PC-3 (cell line): ENCODE measurements around the gene CELF5. TPM values are rescaled to one million over a fixed set of nuclear protein-coding genes. Genes with fewer than 3 reads are reported as not detected.
A peak's percentile ranks its signal among the peaks of the same experiment; 100 is the strongest.

Source experiments
- ATAC-seq: fragments of 200-7000 bp; cut with Tn5 transposase; 2 replicates; pipeline ENCODE4 v1.9.1; 2020; ENCODE audit warnings: mild to moderate bottlenecking, moderate library complexity
- BruUV-seq: library from RNA; stranded (reverse); fragments of 400-500 nt; replicated peaks from 2 replicates; lab custom pipeline; 2021; lab: Mats Ljungman, UMichigan
- CTCF ChIA-PET: fragments of 300-600 bp; sonication (Branson Sonifier 250); formaldehyde crosslinking; loops from one replicate; lab custom pipeline; 2022; ENCODE audit warnings: antibody characterized with exemption; lab: Charles Lee
- POLR2A ChIA-PET: fragments of 300-600 bp; sonication (Branson Sonifier 250); formaldehyde crosslinking; loops from one replicate; lab custom pipeline; 2022; ENCODE audit warnings: antibody characterized with exemption; ENCODE audit not compliant: unreplicated experiment; lab: Charles Lee
- DNase-seq: peaks from one replicate; pipeline ENCODE4 v3.0.0-alpha.2; 2015
- H2AFZ ChIP-seq: fragments of 300-600 bp; sonication (generic); 2 replicates; pipeline ENCODE4 v1.6.0; 2016; ENCODE audit warnings: antibody characterized with exemption, low read length
- H3F3A ChIP-seq: fragments of 300-600 bp; sonication (generic); one replicate; pipeline ENCODE4 v1.6.0; 2017; ENCODE audit warnings: antibody characterized with exemption, low read length, control low read depth, mild to moderate bottlenecking; ENCODE audit not compliant: unreplicated experiment
- H3K27ac ChIP-seq: fragments of 300-600 bp; sonication (generic); 2 replicates; pipeline ENCODE4 v1.5.1; 2016; ENCODE audit warnings: mild to moderate bottlenecking, low read length
- H3K27me3 ChIP-seq: fragments of 300-600 bp; sonication (generic); 2 replicates; pipeline ENCODE4 v1.6.1; 2016; ENCODE audit warnings: low read length, mixed read lengths
- H3K36me3 ChIP-seq: fragments of 300-600 bp; sonication (generic); 2 replicates; pipeline ENCODE4 v1.6.1; 2016; ENCODE audit warnings: low read depth, mixed run types, low read length, mixed read lengths
- H3K4me1 ChIP-seq: fragments of 300-600 bp; sonication (generic); 2 replicates; pipeline ENCODE4 v1.5.1; 2016; ENCODE audit warnings: low read length; ENCODE audit not compliant: insufficient read depth
- H3K4me2 ChIP-seq: fragments of 300-600 bp; sonication (generic); 2 replicates; pipeline ENCODE4 v1.6.0; 2016; ENCODE audit warnings: low read length
- H3K4me3 ChIP-seq: fragments of 300-600 bp; sonication (generic); 2 replicates; pipeline ENCODE4 v1.5.1; 2016; ENCODE audit warnings: mild to moderate bottlenecking, low read length, mixed read lengths
- H3K79me2 ChIP-seq: fragments of 300-600 bp; sonication (generic); 2 replicates; pipeline ENCODE4 v1.6.1; 2017; ENCODE audit warnings: low read length, mixed read lengths
- H3K9ac ChIP-seq: fragments of 300-600 bp; sonication (generic); 2 replicates; pipeline ENCODE4 v1.6.0; 2016; ENCODE audit warnings: mild to moderate bottlenecking, low read length
- H3K9me2 ChIP-seq: fragments of 300-600 bp; sonication (generic); replicated peaks from 2 replicates; pipeline ENCODE4 v1.6.1; 2016; ENCODE audit warnings: mixed run types, low read length, mixed read lengths
- H3K9me3 ChIP-seq: fragments of 300-600 bp; sonication (generic); 2 replicates; pipeline ENCODE4 v1.6.1; 2016; ENCODE audit warnings: low read length, mixed read lengths
- H4K20me1 ChIP-seq: fragments of 300-600 bp; sonication (generic); 2 replicates; pipeline ENCODE4 v1.6.1; 2016; ENCODE audit warnings: low read length, mixed read lengths
- EZH2 ChIP-seq: fragments of 300-600 bp; sonication (generic); IDR thresholded peaks from one replicate; pipeline ENCODE4 v1.6.1; 2017; ENCODE audit warnings: antibody characterized with exemption, mild to moderate bottlenecking, low read length; ENCODE audit not compliant: unreplicated experiment
- EZH2phosphoT487 ChIP-seq: fragments of 300-600 bp; sonication (generic); IDR thresholded peaks from 2 replicates; pipeline ENCODE4 v1.6.1; 2018; ENCODE audit warnings: mild to moderate bottlenecking, antibody characterized with exemption, low read length, borderline replicate concordance
- intact Hi-C: fragments of 100-400 bp; cut with micrococcal nuclease; formaldehyde crosslinking; loops from 2 replicates; pipeline ENCODE4 v1.9.0; 2023
- total RNA-seq: library from RNA; depleted of rRNA; stranded (reverse); fragments of >200 nt; gene quantifications from 2 replicates; pipeline ENCODE4 v1.2.3, GENCODE V29; 2014
- TF ChIP-seq, protein P1 (sequence below): fragments of 300-600 bp; sonication (generic); conservative IDR thresholded peaks from 2 replicates; pipeline ENCODE4 v1.5.1; 2017; ENCODE audit warnings: antibody characterized with exemption, low read depth, mild to moderate bottlenecking, low read length

Gene CELF5
- total RNA-seq, 1 experiment from 2014 or later, result 0.44 TPM

DNA sequence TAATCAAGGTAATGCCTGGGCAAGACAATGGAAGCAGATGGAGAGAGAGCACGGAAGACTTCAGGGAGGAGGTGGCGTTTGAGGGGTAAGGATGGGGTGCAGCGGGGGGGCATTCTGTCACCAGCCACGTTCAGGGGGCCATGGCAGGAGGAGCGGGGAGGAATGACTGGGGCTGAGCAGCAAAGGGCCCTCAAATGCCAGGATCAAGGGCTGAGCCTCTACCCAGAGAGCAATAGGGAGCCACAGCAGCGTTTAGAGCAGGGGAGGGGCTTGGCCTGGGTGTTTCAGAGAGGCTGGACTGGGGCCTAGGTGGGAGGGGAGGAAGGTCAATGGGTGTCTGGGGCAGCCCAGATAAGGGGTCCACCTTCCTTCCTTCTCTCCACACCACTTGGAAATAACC lies 44.3 kb downstream of the CELF5 start:
- no peak overlapping the region for H3K27ac ChIP-seq
- no peaks in the 10 kb centered on the region for H3K9me3 ChIP-seq
- H3K27me3 ChIP-seq, result peaks cover 10% of the 10 kb centered on the region
- H3F3A ChIP-seq, result no peaks in the 10 kb centered on the region
- ChIA-PET POLR2A (no interaction called here), CTCF (no interaction called here)
- intact Hi-C loops, result no loop called here
- no TSS peak for BruUV-seq
- DNase-seq, result no peak
- H3K79me2 ChIP-seq, result no peaks in the 10 kb centered on the region
- H4K20me1 ChIP-seq, result no peaks in the 10 kb centered on the region
- no peak overlapping the region for H3K9ac ChIP-seq
- H2AFZ ChIP-seq, result no peak overlapping the region
- no peaks in the 10 kb centered on the region for H3K4me1 ChIP-seq
- no peaks in the 10 kb centered on the region for H3K36me3 ChIP-seq
- no peak overlapping the region for H3K4me3 ChIP-seq
- TF ChIP-seq EZH2phosphoT487, result no peak
- no peak for TF ChIP-seq EZH2
- TF ChIP-seq, protein P1, sequence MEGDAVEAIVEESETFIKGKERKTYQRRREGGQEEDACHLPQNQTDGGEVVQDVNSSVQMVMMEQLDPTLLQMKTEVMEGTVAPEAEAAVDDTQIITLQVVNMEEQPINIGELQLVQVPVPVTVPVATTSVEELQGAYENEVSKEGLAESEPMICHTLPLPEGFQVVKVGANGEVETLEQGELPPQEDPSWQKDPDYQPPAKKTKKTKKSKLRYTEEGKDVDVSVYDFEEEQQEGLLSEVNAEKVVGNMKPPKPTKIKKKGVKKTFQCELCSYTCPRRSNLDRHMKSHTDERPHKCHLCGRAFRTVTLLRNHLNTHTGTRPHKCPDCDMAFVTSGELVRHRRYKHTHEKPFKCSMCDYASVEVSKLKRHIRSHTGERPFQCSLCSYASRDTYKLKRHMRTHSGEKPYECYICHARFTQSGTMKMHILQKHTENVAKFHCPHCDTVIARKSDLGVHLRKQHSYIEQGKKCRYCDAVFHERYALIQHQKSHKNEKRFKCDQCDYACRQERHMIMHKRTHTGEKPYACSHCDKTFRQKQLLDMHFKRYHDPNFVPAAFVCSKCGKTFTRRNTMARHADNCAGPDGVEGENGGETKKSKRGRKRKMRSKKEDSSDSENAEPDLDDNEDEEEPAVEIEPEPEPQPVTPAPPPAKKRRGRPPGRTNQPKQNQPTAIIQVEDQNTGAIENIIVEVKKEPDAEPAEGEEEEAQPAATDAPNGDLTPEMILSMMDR, result no peak
- H3K9me2 ChIP-seq, result no peaks in the 10 kb centered on the region
- no peak overlapping the region for H3K4me2 ChIP-seq
- ATAC-seq, result no peak

DNA sequence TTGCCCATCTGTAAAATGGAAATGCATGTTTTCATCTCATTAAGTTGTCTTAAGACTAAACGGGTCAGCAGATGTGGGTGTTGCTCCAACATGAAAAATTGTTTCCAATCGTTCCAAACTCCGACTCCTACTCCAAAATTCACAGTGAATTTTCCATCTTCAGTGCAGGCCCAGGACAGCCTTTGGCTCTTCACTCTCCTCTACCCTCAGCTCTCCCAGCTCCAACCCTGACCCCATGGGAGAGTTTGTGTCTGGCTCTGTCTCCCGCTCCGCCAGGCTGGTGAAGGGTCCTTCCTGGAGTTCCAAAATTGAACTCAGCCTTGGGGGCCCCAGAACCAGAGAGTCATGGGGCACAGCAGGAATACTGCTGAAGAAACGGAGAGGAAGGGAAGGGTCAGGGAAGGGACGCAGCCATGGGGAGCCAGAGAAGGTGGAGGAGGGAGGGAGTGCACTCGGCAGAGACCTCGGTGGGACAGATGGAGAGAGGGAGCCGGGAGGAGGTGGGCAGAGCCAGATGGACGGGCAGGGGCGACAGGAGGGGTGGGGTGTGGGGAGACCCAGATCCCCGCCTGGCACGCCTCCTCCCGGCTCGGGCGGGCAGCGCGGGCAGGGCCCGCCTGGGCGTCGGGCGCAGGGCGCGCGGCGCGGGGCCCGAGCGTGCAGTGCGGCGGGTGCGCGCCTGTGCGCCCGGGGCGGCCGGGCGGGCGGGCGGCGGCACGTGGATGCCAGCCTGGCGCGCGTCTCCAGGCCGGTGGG lies 45.6 kb downstream of the CELF5 start:
- H3K4me3 ChIP-seq, result no peak overlapping the region
- intact Hi-C loops, result no loop called here
- H3K9me3 ChIP-seq, result no peaks in the 10 kb centered on the region
- no peaks in the 10 kb centered on the region for H3F3A ChIP-seq
- H4K20me1 ChIP-seq, result no peaks in the 10 kb centered on the region
- no peaks in the 10 kb centered on the region for H3K9me2 ChIP-seq
- H2AFZ ChIP-seq, result no peak overlapping the region
- H3K79me2 ChIP-seq, result no peaks in the 10 kb centered on the region
- no peak overlapping the region for H3K27ac ChIP-seq
- CTCF ChIA-PET, result no interaction called here
- H3K36me3 ChIP-seq, result no peaks in the 10 kb centered on the region
- TF ChIP-seq EZH2 (no peak), EZH2phosphoT487 (no peak)
- TF ChIP-seq, protein P1, result no peak
- H3K27me3 ChIP-seq, result peaks cover 10% of the 10 kb centered on the region
- POLR2A ChIA-PET, result no interaction called here
- no peak for DNase-seq
- H3K4me1 ChIP-seq, result 0 out of 2 replicates have a peak, but pooled peaks cover 1% of the 10 kb centered on the region
- BruUV-seq, result no TSS peak
- no peak overlapping the region for H3K4me2 ChIP-seq
- H3K9ac ChIP-seq, result no peak overlapping the region
- ATAC-seq, result no peak

DNA sequence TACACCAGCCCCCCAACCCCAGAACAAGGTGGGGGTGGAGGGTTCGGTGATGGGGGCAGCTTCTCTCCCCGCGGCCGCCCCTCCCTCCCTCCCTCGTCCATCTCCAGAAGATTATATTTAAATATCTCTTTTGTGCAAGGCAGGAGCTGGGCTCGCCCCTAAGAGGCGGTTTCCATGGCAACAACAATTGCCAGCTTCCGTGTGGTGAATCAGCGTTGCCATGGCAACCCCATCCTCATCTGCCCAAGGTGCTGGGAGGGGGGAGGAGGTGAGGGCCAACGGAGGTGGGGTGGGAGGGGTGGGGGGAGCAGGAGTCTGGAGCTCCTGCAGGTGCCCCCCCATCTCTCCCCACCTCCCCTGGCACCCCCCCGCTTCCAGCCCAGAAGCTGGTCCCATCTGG lies 46.4 kb downstream of the CELF5 start:
- H3K27ac ChIP-seq, result no peak overlapping the region
- ATAC-seq (no peak), DNase-seq (peak; percentile 40)
- no peak for TF ChIP-seq EZH2phosphoT487
- H3F3A ChIP-seq, result no peaks in the 10 kb centered on the region
- H3K4me2 ChIP-seq, result no peak overlapping the region
- no peaks in the 10 kb centered on the region for H3K9me3 ChIP-seq
- no peak overlapping the region for H3K4me3 ChIP-seq
- H3K79me2 ChIP-seq, result no peaks in the 10 kb centered on the region
- H3K9ac ChIP-seq, result no peak overlapping the region
- peaks cover 10% of the 10 kb centered on the region for H3K27me3 ChIP-seq
- no peaks in the 10 kb centered on the region for H3K9me2 ChIP-seq
- ChIA-PET CTCF (no interaction called here), POLR2A (no interaction called here)
- H2AFZ ChIP-seq, result no peak overlapping the region
- H3K4me1 ChIP-seq, result 0 out of 2 replicates have a peak, but pooled peaks cover 4% of the 10 kb centered on the region
- H4K20me1 ChIP-seq, result no peaks in the 10 kb centered on the region
- intact Hi-C loops, result no loop called here
- no peaks in the 10 kb centered on the region; the same call in 1 of the 2 replicates for H3K36me3 ChIP-seq
- no TSS peak for BruUV-seq
